Stimulated activated CD8-positive, alpha-beta memory T cell treated with anti-CD3 and anti-CD28 coated beads, Interleukin-7, amount 100 ng/mL, for 4 hours (primary cell): ENCODE measurements around the gene TMEM11.

ENCODE experiments used
- DNase-seq, 2 donors: peaks; one replicate each; pipeline ENCODE4 v3.0.0-alpha.2; 2020; ENCODE audit warnings: low read depth in 2 of 2

The TMEM11 gene, protein sequence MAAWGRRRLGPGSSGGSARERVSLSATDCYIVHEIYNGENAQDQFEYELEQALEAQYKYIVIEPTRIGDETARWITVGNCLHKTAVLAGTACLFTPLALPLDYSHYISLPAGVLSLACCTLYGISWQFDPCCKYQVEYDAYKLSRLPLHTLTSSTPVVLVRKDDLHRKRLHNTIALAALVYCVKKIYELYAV

DNA sequence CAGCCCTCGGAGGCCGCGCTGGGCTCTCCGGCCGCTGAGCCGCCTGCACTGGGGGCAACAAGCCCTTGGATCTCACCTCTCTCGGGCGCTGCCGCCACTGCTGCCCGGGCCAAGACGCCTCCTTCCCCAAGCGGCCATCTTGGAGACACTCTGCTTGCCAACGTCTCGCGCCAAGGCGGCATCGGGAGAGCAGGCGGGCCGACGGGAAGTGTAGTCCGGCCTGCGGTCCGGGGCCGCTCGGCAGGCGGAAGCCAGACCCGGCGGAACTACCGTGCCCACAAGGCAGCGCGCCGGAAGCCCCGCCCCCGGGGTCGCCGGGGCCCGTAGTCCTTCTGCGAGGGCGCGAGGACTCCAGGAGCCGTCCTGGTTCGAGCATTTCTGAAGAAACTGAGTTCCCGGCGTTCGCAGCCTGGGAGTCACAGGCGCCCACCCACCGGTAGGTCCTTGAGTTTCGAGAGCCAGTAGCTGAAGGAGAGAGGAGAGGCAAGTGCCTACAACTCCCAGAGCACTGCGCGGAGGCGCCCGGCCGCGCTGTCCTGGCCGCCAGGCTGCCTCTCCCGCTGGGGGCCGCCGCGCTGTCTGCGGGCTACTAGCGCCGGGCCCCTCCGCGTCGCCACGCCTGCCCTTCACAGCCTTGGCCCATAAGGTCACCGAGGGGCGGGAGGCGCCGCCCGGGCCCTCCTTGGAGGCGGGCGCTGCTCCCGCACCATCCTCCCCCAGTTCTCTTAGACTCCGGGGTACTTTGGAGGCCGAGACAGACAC lies at the start of gene TMEM11:
TMEM11 (minus strand) TSS at position 147 of the 762 bp plus-strand sequence; CDS start at position 138, 9 bp downstream.
- DNase-seq = peak; percentile 84 to 96

DNA sequence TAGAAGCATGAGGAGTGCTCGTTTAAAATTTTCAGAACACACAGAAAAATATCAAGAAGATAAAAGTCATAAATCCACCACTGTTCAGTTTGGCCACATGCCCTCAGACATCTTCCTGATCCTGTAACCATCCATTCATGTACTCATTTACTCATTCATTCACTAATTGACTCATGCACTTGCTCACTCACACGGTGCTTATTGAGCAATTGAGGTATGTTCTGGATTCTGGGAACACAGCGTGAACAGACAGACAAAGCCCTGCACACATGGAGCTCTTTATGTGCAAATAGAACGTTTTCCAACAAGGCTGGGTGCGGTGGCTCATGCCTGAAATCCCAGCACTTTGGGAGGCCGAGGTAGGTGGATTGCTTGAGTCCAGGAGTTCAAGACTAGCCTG lies 49.4 kb upstream of the TMEM11 start:
- DNase-seq = no peak

DNA sequence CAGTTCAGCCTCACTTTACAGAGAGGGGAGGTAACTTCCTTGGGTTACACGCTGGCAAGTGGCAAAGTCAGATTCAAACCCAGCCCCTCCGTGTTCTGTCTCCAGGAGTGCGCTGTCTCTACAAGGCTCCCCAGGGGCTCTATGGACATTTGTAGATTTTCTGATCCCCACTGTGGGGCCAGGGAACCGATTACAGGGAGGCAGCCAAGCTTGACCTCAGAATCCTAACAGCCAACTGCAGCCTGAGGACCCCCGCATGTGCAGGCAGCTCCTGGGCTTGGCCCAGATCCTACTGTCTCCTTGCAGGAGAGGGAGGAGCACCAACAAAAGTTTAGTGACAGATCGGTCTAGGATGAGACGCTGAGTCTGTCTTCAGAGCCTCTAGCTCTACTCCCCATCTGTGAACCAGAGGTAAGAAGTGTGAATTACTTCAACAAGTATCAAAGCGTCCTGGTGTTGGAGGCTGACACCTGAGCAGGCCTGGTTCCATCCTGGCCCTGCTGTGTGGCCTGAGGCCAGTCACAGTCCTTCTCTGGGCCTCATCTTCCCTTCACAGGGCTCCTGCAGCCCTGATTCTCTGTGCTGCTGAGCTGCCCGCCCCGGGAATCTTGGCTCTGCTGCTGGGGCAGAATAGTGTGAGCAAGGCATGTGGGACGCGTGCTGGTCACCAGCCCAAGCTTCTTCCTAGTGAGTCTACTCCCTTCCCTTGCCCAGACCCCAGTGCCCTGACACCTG lies 48.5 kb upstream of the TMEM11 start:
- DNase-seq = no peak

DNA sequence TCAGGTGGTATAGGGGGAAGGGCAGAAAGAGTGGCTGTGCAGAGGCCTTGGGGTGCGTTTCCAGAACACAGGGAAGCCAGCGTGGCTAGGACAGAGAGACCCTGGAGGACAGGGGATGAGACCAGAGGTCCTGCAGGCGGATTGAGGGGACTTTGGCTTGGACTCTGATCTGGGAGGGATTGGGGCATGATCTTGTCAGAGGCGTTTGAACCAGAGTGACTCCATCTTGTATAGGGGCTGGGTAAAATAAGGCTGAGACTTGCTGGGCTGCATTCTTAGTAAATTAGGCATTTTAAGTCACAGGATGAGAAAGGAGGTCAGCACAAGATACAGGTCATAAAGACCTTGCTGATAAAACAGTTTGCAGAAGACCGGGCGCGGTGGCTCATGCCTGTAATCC lies 44.6 kb upstream of the TMEM11 start:
- DNase-seq = no peak

DNA sequence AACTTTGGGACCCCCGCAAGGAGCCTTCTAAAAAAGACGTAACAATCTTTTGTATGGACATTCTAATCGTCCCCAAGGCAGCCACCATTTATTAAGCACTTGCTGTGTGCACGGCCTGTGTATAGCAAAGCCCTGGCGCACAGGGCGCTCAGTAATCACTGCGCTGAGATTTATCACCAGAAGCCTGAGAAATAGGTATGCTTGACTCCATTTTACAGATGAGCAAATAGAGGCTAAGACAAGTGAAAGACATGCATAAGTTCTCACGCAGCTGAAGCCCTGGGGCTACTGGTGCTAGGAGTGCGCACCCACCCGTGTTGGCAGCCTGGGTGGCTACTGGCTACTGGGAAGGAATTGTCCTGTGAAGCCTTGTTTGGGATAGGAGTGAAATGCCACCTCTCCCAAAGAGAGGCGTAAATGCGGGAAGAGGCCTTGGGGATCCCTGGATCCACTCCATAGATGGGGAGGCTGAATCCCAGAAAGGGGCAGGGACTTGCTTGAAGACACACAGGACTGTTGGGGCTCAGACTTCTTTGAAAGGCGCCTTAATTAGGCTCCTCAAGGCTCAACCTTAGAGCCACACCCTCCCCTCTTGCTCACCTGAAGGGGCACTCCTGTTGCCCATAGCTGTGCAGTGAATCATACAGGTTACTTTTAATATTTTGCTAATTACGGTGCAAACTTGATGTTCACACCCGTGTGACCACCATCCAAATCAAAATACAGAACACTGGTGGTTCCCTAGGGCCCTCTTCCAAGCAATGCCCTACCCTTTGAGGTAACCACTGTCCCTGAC lies 39.9 kb upstream of the TMEM11 start:
- DNase-seq = no peak

DNA sequence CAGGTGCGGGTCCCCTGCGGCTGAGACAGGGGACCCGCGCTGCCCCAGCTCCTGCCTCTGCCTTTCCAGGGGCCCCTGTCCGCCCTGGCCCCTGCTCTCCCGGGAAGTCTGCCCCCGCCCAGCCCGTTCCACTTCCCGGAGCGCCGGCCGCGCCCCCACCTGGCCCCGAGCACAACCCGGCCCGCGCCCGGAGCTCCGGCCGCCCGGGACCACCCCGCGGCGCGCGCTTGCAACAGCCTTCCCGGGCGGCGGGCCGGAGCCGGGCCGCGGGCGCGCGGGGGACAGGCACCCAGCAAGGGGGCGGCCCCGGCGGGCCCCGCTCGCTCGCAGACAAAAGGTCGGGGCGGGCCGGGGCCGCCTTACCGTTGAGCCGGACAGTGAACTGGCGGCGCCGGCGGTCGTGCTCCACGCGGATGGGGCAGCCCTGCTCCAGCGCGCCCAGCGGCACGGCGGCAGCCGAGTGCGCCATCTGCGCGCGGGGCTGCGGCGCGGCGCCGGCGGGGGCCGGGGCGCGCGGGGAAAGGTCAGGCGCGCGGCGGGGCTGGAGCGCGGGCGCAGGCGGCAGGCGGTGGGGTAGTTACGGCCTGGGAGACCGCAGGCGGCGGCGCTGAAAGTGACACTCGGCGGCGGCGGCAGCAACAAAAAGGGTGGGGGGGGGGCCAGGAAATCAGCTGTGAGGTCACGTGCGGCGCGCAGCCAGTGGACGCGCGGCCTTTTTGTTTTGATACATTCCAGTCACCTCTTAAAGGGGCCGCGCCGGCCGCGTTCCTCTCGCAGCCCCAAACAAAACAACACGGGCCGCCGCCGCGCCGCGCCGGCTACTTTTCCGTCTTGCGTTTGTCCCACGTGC lies 39.1 kb upstream of the TMEM11 start, which contains the start of gene NATD1:
NATD1 (minus strand) TSS at position 615 of the 850 bp plus-strand sequence; CDS start at position 469, 146 bp downstream.
- DNase-seq = peak; percentile 52 to 77

DNA sequence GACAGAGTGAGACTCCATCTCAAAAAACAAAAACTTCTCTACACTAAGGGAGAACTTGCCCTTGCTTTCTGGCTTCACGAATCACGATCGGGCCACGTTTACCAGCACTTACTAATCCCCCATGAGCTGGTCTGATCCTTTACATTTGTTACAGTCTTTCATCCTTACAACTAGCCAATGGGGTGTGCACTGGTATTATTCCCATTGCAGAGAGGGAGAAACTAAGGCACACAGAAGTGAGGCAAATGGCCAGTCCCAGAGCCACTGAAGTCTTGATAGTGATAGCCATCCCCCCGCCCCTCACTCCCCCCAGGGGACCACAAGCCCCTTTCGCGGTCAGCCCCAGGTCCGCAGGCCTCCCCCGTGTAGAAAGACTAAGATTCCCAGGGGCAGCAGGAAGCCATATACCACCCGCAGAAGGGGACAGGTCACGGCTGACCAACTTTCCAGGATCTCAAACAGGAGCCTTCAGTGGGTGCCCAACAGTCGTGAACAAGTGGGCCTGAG lies 38.4 kb upstream of the TMEM11 start:
- no peak for DNase-seq

DNA sequence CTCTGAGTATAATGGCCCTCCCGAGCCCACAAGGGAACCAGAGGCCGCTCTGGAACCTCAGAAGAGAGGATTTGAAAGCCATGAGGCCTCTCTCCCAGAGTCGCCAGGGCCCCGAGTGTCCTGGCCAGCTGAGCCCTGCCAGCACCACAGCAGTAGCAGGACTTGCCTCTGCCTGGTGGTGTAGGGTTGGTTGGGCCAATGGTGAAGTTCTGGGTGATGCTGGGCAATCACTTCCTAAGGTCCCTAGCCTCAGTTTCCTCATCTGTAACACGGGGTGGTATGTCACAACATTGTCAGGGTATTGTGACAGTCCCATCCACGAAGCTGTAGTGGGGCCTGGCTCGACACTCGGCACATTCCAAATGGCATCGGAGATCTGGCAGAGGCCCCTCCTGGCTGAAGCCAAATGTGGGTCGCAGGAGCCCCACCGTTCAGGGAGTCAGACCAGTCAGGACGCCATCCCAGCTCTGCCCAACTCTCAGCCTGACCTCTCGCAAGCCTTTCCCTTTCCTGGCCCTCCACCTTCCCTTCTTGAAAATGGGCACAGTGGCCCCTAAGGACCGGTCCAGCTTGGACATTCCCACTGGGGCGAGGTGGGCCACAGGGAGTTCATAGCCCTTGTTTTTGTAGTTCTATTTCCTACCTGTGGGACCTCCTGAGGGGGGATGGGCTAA lies 37.5 kb upstream of the TMEM11 start:
- no peak for DNase-seq

DNA sequence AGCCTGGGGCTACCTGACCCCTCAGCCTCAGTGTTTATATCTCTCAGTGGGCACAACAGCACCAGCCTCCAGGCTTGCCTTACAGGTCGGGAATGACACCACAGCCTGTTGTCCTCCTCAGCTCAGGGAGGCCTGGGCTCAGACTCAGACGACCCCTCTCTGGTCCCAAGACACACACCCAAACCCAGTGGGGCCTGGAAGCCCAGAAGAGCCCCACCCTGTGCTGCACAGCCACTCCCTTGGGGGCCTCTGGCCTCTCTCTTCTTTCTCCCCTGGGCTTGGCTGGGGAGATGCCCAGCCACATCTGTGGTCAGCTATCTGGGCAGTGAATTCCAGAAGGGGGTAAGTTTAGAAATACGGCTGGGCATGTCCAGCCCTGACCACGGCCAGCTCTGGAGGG lies 36.9 kb upstream of the TMEM11 start:
- DNase-seq = no peak

DNA sequence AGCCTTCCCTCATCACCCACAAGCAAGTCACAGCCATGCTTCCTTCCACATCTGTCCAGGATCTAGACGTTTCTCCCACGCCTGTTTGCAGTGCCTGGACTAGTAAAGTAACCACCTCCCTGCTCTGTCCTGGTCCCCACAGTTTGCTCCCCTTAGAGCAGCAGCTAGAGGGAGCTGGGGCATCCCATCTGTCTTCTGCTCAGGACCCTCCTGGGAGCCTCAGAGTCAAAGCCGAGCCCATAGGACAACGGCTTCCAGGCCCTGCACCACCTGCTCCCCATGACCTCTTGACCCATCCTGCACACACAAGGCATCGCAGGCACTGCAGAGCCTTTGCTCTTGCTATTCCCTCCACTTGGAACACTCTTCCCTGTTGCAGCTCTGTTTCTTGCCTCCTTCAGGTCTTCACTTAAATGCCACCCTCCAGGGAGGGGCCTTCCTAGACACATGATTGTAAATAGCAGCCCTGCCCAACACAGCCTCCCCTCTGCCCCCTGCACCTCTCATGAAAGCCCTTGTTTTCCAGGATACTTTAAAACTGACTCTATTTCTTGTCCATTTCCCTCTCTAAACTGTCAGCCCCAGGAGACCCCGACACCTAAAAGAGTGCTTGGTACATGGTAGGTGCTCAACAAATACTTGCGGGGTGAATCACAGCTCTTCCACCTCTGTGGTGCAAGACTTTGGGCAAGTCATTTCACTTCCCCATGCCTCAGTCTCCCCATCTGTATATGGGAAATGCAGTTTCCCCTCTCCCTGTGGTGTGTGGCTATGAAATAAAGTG lies 36.2 kb upstream of the TMEM11 start:
- DNase-seq = no peak

DNA sequence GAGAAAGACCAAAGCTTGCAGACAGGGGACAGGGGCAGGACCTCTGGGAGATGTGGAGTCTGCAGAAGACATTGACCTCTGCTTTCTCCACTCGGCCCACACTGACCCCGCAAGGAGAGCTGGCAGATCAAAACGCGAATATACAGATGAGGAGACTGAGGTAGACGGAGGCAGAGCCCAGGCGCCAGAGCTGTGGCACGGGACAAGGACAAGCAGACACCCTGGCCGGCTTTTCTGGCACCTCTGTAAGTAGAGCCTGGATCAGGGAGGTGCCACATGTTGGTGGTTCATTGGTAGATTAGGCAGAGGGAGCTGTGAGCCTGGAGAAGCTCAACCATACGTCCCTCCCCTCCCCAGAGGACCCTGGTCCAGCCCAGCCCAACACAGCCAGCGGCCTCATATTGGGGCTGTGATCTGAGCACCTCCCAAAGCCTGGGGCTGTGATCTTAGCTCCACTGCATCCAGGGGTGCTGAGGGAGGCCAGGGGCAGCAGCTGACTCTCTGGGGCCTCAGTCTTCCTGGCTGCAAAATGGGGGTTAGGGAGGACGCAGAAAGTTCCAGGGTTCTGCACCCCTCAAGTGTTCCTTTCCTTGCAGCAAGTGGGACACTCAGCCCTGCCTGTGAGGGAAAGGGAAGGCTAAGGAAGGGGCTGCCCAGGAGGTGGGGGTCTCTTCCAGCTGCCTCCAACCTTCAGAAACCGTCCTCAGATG lies 35.3 kb upstream of the TMEM11 start:
- DNase-seq = no peak

DNA sequence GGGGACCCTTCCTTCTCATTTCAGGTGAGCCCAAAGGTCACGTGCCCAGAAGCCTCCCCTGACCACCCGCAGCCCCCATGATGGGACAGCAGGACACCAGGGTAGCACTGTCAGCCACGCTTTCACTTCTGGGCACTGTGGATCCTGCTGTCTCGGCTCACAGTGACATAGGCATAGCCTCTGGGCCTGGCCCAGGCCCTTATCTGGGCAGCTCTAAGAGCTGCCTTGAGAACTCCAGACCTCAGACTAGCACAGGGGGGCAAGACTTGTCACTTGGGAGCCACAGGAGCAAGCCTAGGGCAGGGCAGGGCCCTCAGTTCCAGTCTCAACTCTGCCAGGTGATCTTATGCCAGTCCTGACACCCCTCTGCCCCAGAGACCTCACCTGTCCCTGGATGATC lies 34.5 kb upstream of the TMEM11 start:
- no peak for DNase-seq

DNA sequence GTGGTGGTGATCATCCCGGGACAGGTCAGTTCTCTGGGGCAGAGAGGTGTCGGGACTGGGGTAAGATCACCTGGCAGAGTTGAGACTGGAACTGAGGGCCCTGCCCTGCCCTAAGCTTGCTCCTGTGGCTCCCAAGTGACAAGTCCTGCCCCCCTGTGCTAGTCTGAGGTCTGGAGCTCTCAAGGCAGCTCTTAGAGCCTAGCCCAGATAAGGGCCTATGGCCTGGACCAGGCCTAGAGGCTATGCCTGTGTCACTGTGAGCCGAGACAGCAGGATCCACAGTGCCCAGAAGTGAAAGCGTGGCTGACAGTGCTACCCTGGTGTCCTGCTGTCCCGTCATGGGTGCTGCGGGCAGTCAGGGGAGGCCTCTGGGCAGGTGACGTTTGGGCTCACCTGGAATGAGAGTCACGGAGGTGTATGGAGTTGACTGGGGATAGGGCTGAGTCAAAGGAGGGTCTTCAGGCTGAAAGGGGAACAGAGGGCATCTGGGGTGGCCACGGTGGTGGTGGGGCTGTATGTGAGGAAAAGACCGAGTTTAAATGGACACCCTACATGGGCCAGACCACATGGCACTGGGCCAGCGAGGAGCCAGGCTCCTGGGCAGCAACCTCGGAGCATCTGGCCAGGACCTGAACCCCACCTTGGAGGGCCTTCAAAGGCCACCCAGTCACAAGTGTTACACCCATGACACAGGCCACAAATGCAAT lies 33.7 kb upstream of the TMEM11 start:
- DNase-seq = no peak

DNA sequence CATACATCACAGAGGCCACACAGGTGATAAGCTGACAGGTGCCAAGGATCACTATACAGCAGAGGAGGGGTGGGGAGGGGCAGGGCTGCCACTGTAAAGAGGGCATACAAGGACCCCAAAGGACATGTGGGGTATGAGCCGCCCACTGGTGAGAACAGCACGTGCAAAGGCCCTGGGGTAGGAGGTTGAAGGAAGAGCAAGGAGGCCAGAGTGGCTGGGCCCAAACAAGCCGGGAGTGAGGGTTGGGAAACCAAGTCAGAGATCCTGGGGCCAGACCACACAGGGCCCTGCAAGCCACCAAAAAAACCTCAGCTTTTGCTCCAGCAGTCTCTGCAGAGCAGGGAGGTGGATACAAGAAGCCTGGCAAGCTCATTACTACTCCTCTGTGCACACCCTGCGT lies 32.7 kb upstream of the TMEM11 start:
- no peak for DNase-seq

DNA sequence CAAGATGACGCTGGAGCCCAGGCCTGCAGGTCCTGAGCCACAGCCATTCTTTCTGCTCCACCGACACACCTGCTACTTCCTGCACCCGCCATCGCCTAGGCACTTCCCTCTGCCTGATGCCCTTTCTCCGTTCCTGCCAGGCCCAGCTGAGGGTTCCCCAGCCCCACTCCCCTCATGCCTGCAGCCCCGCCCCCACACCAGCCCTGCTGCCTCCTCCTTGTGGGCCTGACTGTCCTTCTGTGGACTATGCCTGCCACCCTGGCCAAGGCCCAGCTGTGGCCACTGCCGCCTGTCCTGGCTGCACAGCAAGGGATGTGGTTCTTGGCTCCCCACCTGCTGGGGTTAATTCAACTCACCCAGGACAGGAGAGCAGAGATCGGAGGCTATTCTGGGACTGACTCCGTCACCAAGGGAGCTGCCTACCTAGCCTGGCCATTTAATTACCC lies 31.7 kb upstream of the TMEM11 start:
- DNase-seq = no peak

DNA sequence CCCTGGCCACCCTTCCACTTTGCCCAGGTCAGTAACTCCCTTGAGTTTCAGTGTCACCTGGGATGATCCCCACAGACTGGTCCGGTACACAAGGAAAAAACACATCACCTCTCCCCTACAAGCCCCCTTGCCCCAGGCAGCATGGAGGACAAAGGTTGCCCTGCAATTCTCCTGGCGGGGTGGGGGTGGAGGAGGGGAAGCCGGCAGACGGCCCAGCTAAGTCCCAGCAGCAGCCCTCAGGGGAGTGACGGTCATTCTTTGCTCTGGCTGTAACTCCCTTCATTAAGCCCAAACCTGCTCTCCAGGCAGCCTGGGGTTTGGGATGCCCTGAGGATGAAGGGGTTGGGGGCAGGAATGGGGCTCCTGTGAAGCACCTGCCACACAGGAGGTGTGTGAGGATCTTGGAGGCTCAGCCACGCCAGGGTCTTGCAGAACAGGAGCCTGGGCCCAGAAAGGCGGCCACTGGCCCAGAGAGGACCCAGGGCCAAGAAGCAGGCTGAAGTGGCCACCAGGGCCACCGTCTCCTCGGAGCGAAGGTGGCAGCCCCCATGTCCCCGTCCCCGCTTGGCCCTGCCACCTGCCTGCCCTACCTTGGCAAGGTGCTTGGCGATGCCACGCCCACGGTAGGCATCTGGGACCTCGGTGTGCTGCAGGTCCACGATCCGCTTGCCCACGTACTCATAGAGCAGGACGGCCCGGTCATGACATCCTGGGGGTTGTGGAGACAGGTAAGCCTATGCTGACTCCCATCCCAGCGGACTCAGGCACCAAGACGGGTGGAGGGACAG lies 29.7 kb upstream of the TMEM11 start:
- DNase-seq = no peak
